ENCODE data around the gene KDM1B. TPM values are rescaled to one million over a fixed set of nuclear protein-coding genes. Genes with fewer than 3 reads are reported as not detected.

KDM1B gene
- total and polyA plus RNA-seq, 4 donors, result 29.2 to 40.7 (median 33.8) TPM

GRCh38 chr6:18234564-18234963 lies 79.3 kb downstream of the KDM1B start:
- peaks cover 17% of the 10 kb centered on the region for H3K36me3 ChIP-seq (ENCODE audit: control insufficient read depth, insufficient read depth, low read length)
- H3K9me3 ChIP-seq (ENCODE audit: control insufficient read depth, insufficient read depth, low read length), result peaks cover 2% of the 10 kb centered on the region
- DNase-seq (ENCODE audit: low read depth in 4 of 6, low spot score in 6 of 6), result no peak
- no peak overlapping the region for H3K4me3 ChIP-seq (ENCODE audit: low read depth, low read length)
- no peak overlapping the region for H3K27ac ChIP-seq (ENCODE audit: low read depth, low read length)
- WGBS (ENCODE audit: insufficient coverage), result 82% methylated on average over 1 of the region's 1 CpG
- no peaks in the 10 kb centered on the region for H3K27me3 ChIP-seq (ENCODE audit: control insufficient read depth, insufficient read depth, low read length)
- no peaks in the 10 kb centered on the region for H3K4me1 ChIP-seq (ENCODE audit: control insufficient read depth, insufficient read depth, low read length)

- H3K27me3 ChIP-seq (ENCODE audit: control insufficient read depth, insufficient read depth, low read length), result no peaks in the 10 kb centered on the region
These were observed 80.3 kb downstream of the KDM1B start for GRCh38 chr6:18235524-18235923.

GRCh38 chr6:18237167-18237566 lies 81.9 kb downstream of the KDM1B start:
- Histone ChIP-seq H3K27me3 (ENCODE audit: control insufficient read depth, insufficient read depth, low read length) (no peaks in the 10 kb centered on the region), H3K27ac (ENCODE audit: low read depth, low read length) (no peak overlapping the region), H3K36me3 (ENCODE audit: control insufficient read depth, insufficient read depth, low read length) (peaks cover 19% of the 10 kb centered on the region), H3K9me3 (ENCODE audit: control insufficient read depth, insufficient read depth, low read length) (no peaks in the 10 kb centered on the region), H3K4me1 (ENCODE audit: control insufficient read depth, insufficient read depth, low read length) (no peaks in the 10 kb centered on the region), H3K4me3 (ENCODE audit: low read depth, low read length) (no peak overlapping the region)
- no peak for DNase-seq (ENCODE audit: low read depth in 4 of 6, low spot score in 6 of 6)
- WGBS (ENCODE audit: insufficient coverage), result no CpG with 5 or more reads among the region's 1 CpG

More at GRCh38 chr6:18235524-18235923, 80.3 kb downstream of the KDM1B start:
- H3K4me3 ChIP-seq (ENCODE audit: low read depth, low read length), result no peak overlapping the region
- H3K9me3 ChIP-seq (ENCODE audit: control insufficient read depth, insufficient read depth, low read length), result peaks cover 2% of the 10 kb centered on the region
- H3K36me3 ChIP-seq (ENCODE audit: control insufficient read depth, insufficient read depth, low read length), result peaks cover 17% of the 10 kb centered on the region
- no peak overlapping the region for H3K27ac ChIP-seq (ENCODE audit: low read depth, low read length)
- H3K4me1 ChIP-seq (ENCODE audit: control insufficient read depth, insufficient read depth, low read length), result no peaks in the 10 kb centered on the region
- WGBS (ENCODE audit: insufficient coverage), result 38% methylated on average over 1 of the region's 3 CpGs
- DNase-seq (ENCODE audit: low read depth in 4 of 6, low spot score in 6 of 6), result no peak

GRCh38 chr6:18240230-18240629 lies 85.0 kb downstream of the KDM1B start:
- Histone ChIP-seq H3K36me3 (ENCODE audit: control insufficient read depth, insufficient read depth, low read length) (peaks cover 14% of the 10 kb centered on the region), H3K4me1 (ENCODE audit: control insufficient read depth, insufficient read depth, low read length) (no peaks in the 10 kb centered on the region), H3K9me3 (ENCODE audit: control insufficient read depth, insufficient read depth, low read length) (no peaks in the 10 kb centered on the region), H3K27me3 (ENCODE audit: control insufficient read depth, insufficient read depth, low read length) (no peaks in the 10 kb centered on the region), H3K27ac (ENCODE audit: low read depth, low read length) (no peak overlapping the region), H3K4me3 (ENCODE audit: low read depth, low read length) (no peak overlapping the region)
- DNase-seq (ENCODE audit: low read depth in 4 of 6, low spot score in 6 of 6), result no peak
- no CpG with 5 or more reads among the region's 2 CpGs for WGBS (ENCODE audit: insufficient coverage)

- peaks cover 12% of the 10 kb centered on the region for H3K36me3 ChIP-seq (ENCODE audit: control insufficient read depth, insufficient read depth, low read length)
- no peak for DNase-seq (ENCODE audit: low read depth in 4 of 6, low spot score in 6 of 6)
- no peaks in the 10 kb centered on the region for H3K9me3 ChIP-seq (ENCODE audit: control insufficient read depth, insufficient read depth, low read length)
- H3K4me3 ChIP-seq (ENCODE audit: low read depth, low read length), result no peak overlapping the region
- H3K4me1 ChIP-seq (ENCODE audit: control insufficient read depth, insufficient read depth, low read length), result no peaks in the 10 kb centered on the region
- H3K27ac ChIP-seq (ENCODE audit: low read depth, low read length), result no peak overlapping the region
- H3K27me3 ChIP-seq (ENCODE audit: control insufficient read depth, insufficient read depth, low read length), result no peaks in the 10 kb centered on the region
- no CpG with 5 or more reads among the region's 1 CpG for WGBS (ENCODE audit: insufficient coverage)
These were observed 86.2 kb downstream of the KDM1B start for GRCh38 chr6:18241208-18242038.

- 93% methylated on average over 8 of the region's 11 CpGs for WGBS (ENCODE audit: insufficient coverage)
- H3K36me3 ChIP-seq (ENCODE audit: control insufficient read depth, insufficient read depth, low read length), result peaks cover 10% of the 10 kb centered on the region
- no peaks in the 10 kb centered on the region for H3K9me3 ChIP-seq (ENCODE audit: control insufficient read depth, insufficient read depth, low read length)
- no peaks in the 10 kb centered on the region for H3K27me3 ChIP-seq (ENCODE audit: control insufficient read depth, insufficient read depth, low read length)
- H3K4me3 ChIP-seq (ENCODE audit: low read depth, low read length), result no peak overlapping the region
- H3K27ac ChIP-seq (ENCODE audit: low read depth, low read length), result no peak overlapping the region
- H3K4me1 ChIP-seq (ENCODE audit: control insufficient read depth, insufficient read depth, low read length), result no peaks in the 10 kb centered on the region
- peak in 1 of 6 donors; percentile 6 for DNase-seq (ENCODE audit: low read depth in 4 of 6, low spot score in 6 of 6)
These were observed 87.0 kb downstream of the KDM1B start for GRCh38 chr6:18242062-18242851.

GRCh38 chr6:18243302-18243893 lies 88.2 kb downstream of the KDM1B start:
- Histone ChIP-seq H3K27me3 (ENCODE audit: control insufficient read depth, insufficient read depth, low read length) (no peaks in the 10 kb centered on the region), H3K4me1 (ENCODE audit: control insufficient read depth, insufficient read depth, low read length) (no peaks in the 10 kb centered on the region), H3K36me3 (ENCODE audit: control insufficient read depth, insufficient read depth, low read length) (peaks cover 6% of the 10 kb centered on the region), H3K27ac (ENCODE audit: low read depth, low read length) (no peak overlapping the region), H3K4me3 (ENCODE audit: low read depth, low read length) (no peak overlapping the region), H3K9me3 (ENCODE audit: control insufficient read depth, insufficient read depth, low read length) (no peaks in the 10 kb centered on the region)
- WGBS (ENCODE audit: insufficient coverage), result 100% methylated on average over 1 of the region's 3 CpGs
- DNase-seq (ENCODE audit: low read depth in 4 of 6, low spot score in 6 of 6), result no peak

- Histone ChIP-seq H3K27me3 (ENCODE audit: control insufficient read depth, insufficient read depth, low read length) (no peaks in the 10 kb centered on the region), H3K4me1 (ENCODE audit: control insufficient read depth, insufficient read depth, low read length) (no peaks in the 10 kb centered on the region), H3K9me3 (ENCODE audit: control insufficient read depth, insufficient read depth, low read length) (no peaks in the 10 kb centered on the region), H3K27ac (ENCODE audit: low read depth, low read length) (no peak overlapping the region), H3K4me3 (ENCODE audit: low read depth, low read length) (no peak overlapping the region), H3K36me3 (ENCODE audit: control insufficient read depth, insufficient read depth, low read length) (peaks cover 3% of the 10 kb centered on the region)
- WGBS (ENCODE audit: insufficient coverage), result 100% methylated on average over 1 of the region's 2 CpGs
- no peak for DNase-seq (ENCODE audit: low read depth in 4 of 6, low spot score in 6 of 6)
These were observed 89.0 kb downstream of the KDM1B start for GRCh38 chr6:18244251-18244650.

- H3K4me1 ChIP-seq (ENCODE audit: control insufficient read depth, insufficient read depth, low read length), result no peaks in the 10 kb centered on the region
- H3K27ac ChIP-seq (ENCODE audit: low read depth, low read length), result no peak overlapping the region
- no peaks in the 10 kb centered on the region for H3K9me3 ChIP-seq (ENCODE audit: control insufficient read depth, insufficient read depth, low read length)
- no peak for DNase-seq (ENCODE audit: low read depth in 4 of 6, low spot score in 6 of 6)
- WGBS (ENCODE audit: insufficient coverage), result 100% methylated on average over 1 of the region's 1 CpG
- peaks cover 6% of the 10 kb centered on the region for H3K36me3 ChIP-seq (ENCODE audit: control insufficient read depth, insufficient read depth, low read length)
- H3K4me3 ChIP-seq (ENCODE audit: low read depth, low read length), result no peak overlapping the region
- no peaks in the 10 kb centered on the region for H3K27me3 ChIP-seq (ENCODE audit: control insufficient read depth, insufficient read depth, low read length)
These were observed 89.9 kb downstream of the KDM1B start for GRCh38 chr6:18245079-18245478.

Measured in spinal cord (tissue), 10 donors.